B cell (primary cell): ENCODE data around the gene SRXN1.

Experiments used
- CTCF ChIP-seq: fragments of 200-600 bp; IDR thresholded peaks from one replicate; pipeline ENCODE4 v1.8.0; 2022; ENCODE audit warnings: antibody characterized with exemption, mild to moderate bottlenecking
- EZH2 ChIP-seq: IDR thresholded peaks from 2 replicates; pipeline ENCODE4 v1.6.1; 2012; ENCODE audit warnings: borderline replicate concordance, low read depth, mild to moderate bottlenecking, moderate library complexity, low read length; ENCODE audit not compliant: insufficient read depth, poor library complexity, severe bottlenecking

- no peak for TF ChIP-seq CTCF
- TF ChIP-seq EZH2: no peak
Observed at GRCh38 chr20:635893-636338, 17.1 kb downstream of the SRXN1 start.
